Nephron (organoid): ENCODE results near the gene C1orf53.

Experiments
- H3K27ac Mint-ChIP-seq, 3 experiments: 2 replicates each; pipeline ENCODE4 v1.8.0; 2020; ENCODE audit warnings: mixed read lengths in 3 of 3, mild to moderate bottlenecking in 2 of 3, moderate library complexity in 1 of 3
- H3K27me3 Mint-ChIP-seq: 2 replicates; pipeline ENCODE4 v1.8.0; 2021; ENCODE audit warnings: low read depth, mild to moderate bottlenecking, moderate library complexity, mixed read lengths
- H3K36me3 Mint-ChIP-seq: 2 replicates; pipeline ENCODE4 v1.8.0; 2020; ENCODE audit warnings: low read depth, mixed read lengths
- H3K4me1 Mint-ChIP-seq: 2 replicates; pipeline ENCODE4 v1.8.0; 2020; ENCODE audit warnings: mixed read lengths
- H3K4me3 Mint-ChIP-seq, 3 experiments: 2 replicates each; pipeline ENCODE4 v1.8.0; 2020; ENCODE audit warnings: mild to moderate bottlenecking in 3 of 3, mixed read lengths in 3 of 3, moderate library complexity in 2 of 3
- H3K9me3 Mint-ChIP-seq: 2 replicates; pipeline ENCODE4 v1.8.0; 2020; ENCODE audit warnings: mixed read lengths
- CTCF ChIP-seq, 3 experiments: fragments of 200-600 bp; sonication (generic); IDR thresholded peaks; one replicate each; pipeline ENCODE4 v1.5.0; 2021; ENCODE audit warnings: antibody characterized with exemption in 3 of 3; ENCODE audit not compliant: unreplicated experiment in 3 of 3

Gene C1orf53

GRCh38 chr1:197904126-197904787 lies 1.8 kb downstream of the C1orf53 start:
- Mint-ChIP-seq H3K27ac (peak overlapping the region in 1 of 3 experiments; percentile 31), H3K36me3 (no peaks in the 10 kb centered on the region), H3K27me3 (peaks cover 83% of the 10 kb centered on the region), H3K4me1 (peaks cover 7% of the 10 kb centered on the region), H3K4me3 (peak overlapping the region; percentile 87 to 93 (median 89)), H3K9me3 (no peaks in the 10 kb centered on the region)
- TF ChIP-seq CTCF (IDR thresholded peaks at IDR 0.05; ENCODE audit: unreplicated experiment in 3 of 3): no peak

GRCh38 chr1:197905699-197906351 lies 3.4 kb downstream of the C1orf53 start:
- H3K4me3 Mint-ChIP-seq: no peak overlapping the region
- TF ChIP-seq CTCF (IDR thresholded peaks at IDR 0.05; ENCODE audit: unreplicated experiment in 3 of 3): no peak
- H3K27me3 Mint-ChIP-seq: peaks cover 93% of the 10 kb centered on the region
- H3K9me3 Mint-ChIP-seq: no peaks in the 10 kb centered on the region
- peaks cover 16% of the 10 kb centered on the region for H3K4me1 Mint-ChIP-seq
- H3K36me3 Mint-ChIP-seq: no peaks in the 10 kb centered on the region
- H3K27ac Mint-ChIP-seq: no peak overlapping the region

DNA sequence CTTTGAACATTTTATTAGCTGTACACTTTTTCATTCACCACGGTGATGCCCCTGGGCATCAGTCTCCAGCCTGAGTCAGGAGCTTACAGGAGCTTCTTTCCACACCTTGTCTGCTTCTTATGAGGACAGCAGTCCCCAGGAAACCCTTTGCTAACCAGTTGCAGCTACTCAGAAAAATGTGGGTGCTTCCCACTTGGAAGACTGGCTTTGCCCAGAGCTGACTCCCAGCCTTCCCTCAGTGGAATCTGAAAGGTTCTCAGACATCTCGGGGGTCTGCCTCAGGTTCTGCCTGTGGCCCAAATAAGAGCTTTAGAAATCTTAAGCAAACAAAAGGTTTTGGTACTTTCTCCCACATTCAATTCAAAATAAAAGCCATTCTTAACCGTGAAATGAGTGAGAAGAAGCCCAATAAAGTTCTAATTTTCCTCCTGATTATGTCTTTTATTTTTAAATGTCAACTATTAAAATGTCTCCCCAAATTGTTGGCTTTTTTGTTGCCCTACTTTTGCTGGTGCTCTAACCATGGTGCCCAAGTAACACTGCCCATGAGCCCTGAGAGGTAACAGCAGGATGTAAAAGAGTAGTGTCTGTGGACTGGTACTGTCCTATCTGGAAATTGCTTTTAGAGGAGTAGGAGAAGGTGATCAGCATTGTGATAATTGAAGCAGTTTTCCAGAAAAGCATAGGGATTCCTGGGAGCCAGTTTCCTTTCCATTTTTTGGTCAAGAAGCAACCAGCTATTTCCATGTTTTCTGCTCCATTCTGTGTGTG lies 5.6 kb downstream of the C1orf53 start:
- Mint-ChIP-seq H3K27me3 (peaks cover 100% of the 10 kb centered on the region), H3K4me3 (no peak overlapping the region), H3K4me1 (peaks cover 24% of the 10 kb centered on the region), H3K27ac (no peak overlapping the region), H3K9me3 (no peaks in the 10 kb centered on the region), H3K36me3 (no peaks in the 10 kb centered on the region)
- no peak for TF ChIP-seq CTCF (IDR thresholded peaks at IDR 0.05; ENCODE audit: unreplicated experiment in 3 of 3)

DNA sequence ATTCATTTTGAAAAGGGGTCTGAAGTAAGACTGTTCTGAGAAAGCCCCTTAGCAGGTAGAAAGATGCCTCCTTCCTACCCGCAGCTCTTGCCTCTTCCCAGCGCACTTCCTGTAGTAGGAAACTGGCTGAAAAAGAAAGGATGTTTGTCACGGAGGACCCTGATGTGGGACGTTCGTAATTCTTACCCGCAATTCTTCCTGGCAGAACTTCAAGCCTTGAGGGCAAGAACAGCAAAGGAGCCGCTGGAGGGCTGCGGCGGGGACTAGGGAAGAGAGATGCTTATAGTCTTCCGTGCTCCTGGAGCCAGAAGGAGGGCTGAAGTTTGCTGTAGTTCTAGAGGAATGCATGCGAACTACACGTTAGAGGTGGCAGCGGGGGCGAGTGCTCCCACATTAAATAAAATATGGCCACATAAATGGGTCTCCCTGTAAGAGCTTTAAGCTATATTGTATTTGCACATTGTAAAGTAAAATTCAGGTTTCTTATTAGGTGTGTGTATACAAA lies 6.3 kb downstream of the C1orf53 start:
- peaks cover 27% of the 10 kb centered on the region for H3K4me1 Mint-ChIP-seq
- H3K36me3 Mint-ChIP-seq: no peaks in the 10 kb centered on the region
- H3K27ac Mint-ChIP-seq: no peak overlapping the region
- TF ChIP-seq CTCF (IDR thresholded peaks at IDR 0.05; ENCODE audit: unreplicated experiment in 3 of 3): no peak
- no peak overlapping the region for H3K4me3 Mint-ChIP-seq
- peaks cover 100% of the 10 kb centered on the region for H3K27me3 Mint-ChIP-seq
- H3K9me3 Mint-ChIP-seq: no peaks in the 10 kb centered on the region

DNA sequence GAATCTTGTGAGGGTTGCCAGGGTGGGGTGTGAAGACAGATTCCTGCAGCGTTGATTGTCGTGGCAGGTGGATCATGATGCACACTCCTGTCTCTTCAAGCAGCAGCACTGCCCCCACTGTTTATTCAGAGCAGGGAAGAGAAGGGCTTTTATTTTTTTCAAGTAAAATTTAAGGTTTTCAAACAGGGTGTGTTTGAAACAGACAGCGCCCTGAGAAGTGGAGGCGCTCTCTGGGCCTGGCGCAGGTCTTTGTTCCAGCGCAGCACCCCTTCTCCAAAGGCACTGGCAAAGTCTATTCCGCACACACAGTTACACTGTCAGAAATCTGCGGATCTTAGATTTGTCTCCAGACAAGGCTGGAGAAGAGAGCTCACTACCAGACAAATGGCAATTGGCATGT lies 7.0 kb downstream of the C1orf53 start:
- no peak overlapping the region for H3K27ac Mint-ChIP-seq
- H3K4me1 Mint-ChIP-seq: peaks cover 27% of the 10 kb centered on the region
- no peak for TF ChIP-seq CTCF (IDR thresholded peaks at IDR 0.05; ENCODE audit: unreplicated experiment in 3 of 3)

More for the DNA sequence above, 7.0 kb downstream of the C1orf53 start:
- Mint-ChIP-seq H3K27me3 (peaks cover 100% of the 10 kb centered on the region), H3K4me3 (no peak overlapping the region), H3K36me3 (no peaks in the 10 kb centered on the region), H3K9me3 (no peaks in the 10 kb centered on the region)
